DND-41 (cell line): Measurements from ENCODE around the gene DLK1.

Experiments used
- EZH2 ChIP-seq: IDR thresholded peaks from 3 replicates; pipeline ENCODE4 v1.6.1; 2012; ENCODE audit warnings: borderline replicate concordance, low read depth, mild to moderate bottlenecking, moderate library complexity, low read length, inconsistent platforms; ENCODE audit not compliant: severe bottlenecking
- TF ChIP-seq, protein P1 (sequence below): IDR thresholded peaks from 2 replicates; pipeline ENCODE4 v1.5.1; 2012; ENCODE audit warnings: borderline replicate concordance, low read length, moderate library complexity, mild to moderate bottlenecking; ENCODE audit not compliant: poor library complexity, severe bottlenecking; ENCODE audit errors: extremely low read depth

- TF ChIP-seq, protein P1, sequence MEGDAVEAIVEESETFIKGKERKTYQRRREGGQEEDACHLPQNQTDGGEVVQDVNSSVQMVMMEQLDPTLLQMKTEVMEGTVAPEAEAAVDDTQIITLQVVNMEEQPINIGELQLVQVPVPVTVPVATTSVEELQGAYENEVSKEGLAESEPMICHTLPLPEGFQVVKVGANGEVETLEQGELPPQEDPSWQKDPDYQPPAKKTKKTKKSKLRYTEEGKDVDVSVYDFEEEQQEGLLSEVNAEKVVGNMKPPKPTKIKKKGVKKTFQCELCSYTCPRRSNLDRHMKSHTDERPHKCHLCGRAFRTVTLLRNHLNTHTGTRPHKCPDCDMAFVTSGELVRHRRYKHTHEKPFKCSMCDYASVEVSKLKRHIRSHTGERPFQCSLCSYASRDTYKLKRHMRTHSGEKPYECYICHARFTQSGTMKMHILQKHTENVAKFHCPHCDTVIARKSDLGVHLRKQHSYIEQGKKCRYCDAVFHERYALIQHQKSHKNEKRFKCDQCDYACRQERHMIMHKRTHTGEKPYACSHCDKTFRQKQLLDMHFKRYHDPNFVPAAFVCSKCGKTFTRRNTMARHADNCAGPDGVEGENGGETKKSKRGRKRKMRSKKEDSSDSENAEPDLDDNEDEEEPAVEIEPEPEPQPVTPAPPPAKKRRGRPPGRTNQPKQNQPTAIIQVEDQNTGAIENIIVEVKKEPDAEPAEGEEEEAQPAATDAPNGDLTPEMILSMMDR, result no peak
- TF ChIP-seq EZH2, result no peak
Observed at GRCh38 chr14:100729982-100730381, 3.3 kb downstream of the DLK1 start.
